Measurements from ENCODE around the gene NBPF1. TPM values are rescaled to one million over a fixed set of nuclear protein-coding genes. Genes with fewer than 3 reads are reported as not detected.
"Not testable (repeated sequence)": the region's sequence is repeated elsewhere in the genome, so short reads cannot be mapped to it uniquely, and the experiment has no call there.

NBPF1 gene
- total RNA-seq = 52.1 to 67.7 TPM (median 58.9 TPM) in 3 replicates
- long read RNA-seq, transcript NBPF1-205 (3 exons, 2,755 nt) = major isoform, 12 of 45 reads
- long read RNA-seq, partial matches to known transcripts = 7 of 45 reads
- long read RNA-seq, other reads (novel, unspliced or antisense) = 25 of 45 reads

GRCh38 chr1:16613185-16614147, at the start of gene NBPF1:
Gene NBPF1 (minus strand): TSS chr1:16613564.
- Mint-ChIP-seq H3K4me1 (ENCODE audit: low read depth) (no peaks in the 10 kb centered on the region), H3K9me3 (ENCODE audit: low read depth) (no peaks in the 10 kb centered on the region), H3K36me3 (ENCODE audit: low read depth) (no peaks in the 10 kb centered on the region)

GRCh38 chr1:16658234-16658633, 44.9 kb upstream of the NBPF1 start:
- H3K36me3 Mint-ChIP-seq (ENCODE audit: low read depth); H3K27me3 Mint-ChIP-seq (ENCODE audit: low read depth): not testable (repeated sequence)

More at GRCh38 chr1:16613185-16614147, at the start of gene NBPF1:
- DNase-seq (ENCODE audit: low spot score) = peak; percentile 100
- peak; percentile 45 for TF ChIP-seq CTCF (IDR thresholded peaks at IDR 0.05)
- Mint-ChIP-seq H3K27me3 (ENCODE audit: low read depth) (no peaks in the 10 kb centered on the region), H3K27ac (ENCODE audit: unreplicated experiment) (no peak within 1 kb of the TSS), H3K4me3 (ENCODE audit: unreplicated experiment) (no peak within 1 kb of the TSS)

GRCh38 chr1:16656981-16657683, 43.8 kb upstream of the NBPF1 start:
- not testable (repeated sequence) for H3K4me1 Mint-ChIP-seq (ENCODE audit: low read depth); H3K4me3 Mint-ChIP-seq (ENCODE audit: unreplicated experiment); H3K27me3 Mint-ChIP-seq (ENCODE audit: low read depth); H3K9me3 Mint-ChIP-seq (ENCODE audit: low read depth); H3K36me3 Mint-ChIP-seq (ENCODE audit: low read depth); H3K27ac Mint-ChIP-seq (ENCODE audit: unreplicated experiment)
- DNase-seq (ENCODE audit: low spot score) = peak; percentile 36

More at GRCh38 chr1:16658234-16658633, 44.9 kb upstream of the NBPF1 start:
- H3K4me3 Mint-ChIP-seq (ENCODE audit: unreplicated experiment); H3K27ac Mint-ChIP-seq (ENCODE audit: unreplicated experiment); H3K9me3 Mint-ChIP-seq (ENCODE audit: low read depth); H3K4me1 Mint-ChIP-seq (ENCODE audit: low read depth): not testable (repeated sequence)
- DNase-seq (ENCODE audit: low spot score) = peak; percentile 38

GRCh38 chr1:16656574-16656973, 43.2 kb upstream of the NBPF1 start:
- not testable (repeated sequence) for H3K27me3 Mint-ChIP-seq (ENCODE audit: low read depth); DNase-seq (ENCODE audit: low spot score); H3K4me1 Mint-ChIP-seq (ENCODE audit: low read depth); H3K27ac Mint-ChIP-seq (ENCODE audit: unreplicated experiment); H3K4me3 Mint-ChIP-seq (ENCODE audit: unreplicated experiment); H3K36me3 Mint-ChIP-seq (ENCODE audit: low read depth); H3K9me3 Mint-ChIP-seq (ENCODE audit: low read depth)

- DNase-seq (ENCODE audit: low spot score); H3K27me3 Mint-ChIP-seq (ENCODE audit: low read depth); H3K9me3 Mint-ChIP-seq (ENCODE audit: low read depth); H3K27ac Mint-ChIP-seq (ENCODE audit: unreplicated experiment); H3K36me3 Mint-ChIP-seq (ENCODE audit: low read depth); H3K4me1 Mint-ChIP-seq (ENCODE audit: low read depth); H3K4me3 Mint-ChIP-seq (ENCODE audit: unreplicated experiment): not testable (repeated sequence)
These were observed 38.2 kb upstream of the NBPF1 start for GRCh38 chr1:16651560-16651959.

GRCh38 chr1:16649960-16650359, 36.6 kb upstream of the NBPF1 start:
- not testable (repeated sequence) for H3K27ac Mint-ChIP-seq (ENCODE audit: unreplicated experiment); H3K9me3 Mint-ChIP-seq (ENCODE audit: low read depth); H3K36me3 Mint-ChIP-seq (ENCODE audit: low read depth); H3K4me1 Mint-ChIP-seq (ENCODE audit: low read depth); H3K27me3 Mint-ChIP-seq (ENCODE audit: low read depth); H3K4me3 Mint-ChIP-seq (ENCODE audit: unreplicated experiment)
- peak; percentile 93 for DNase-seq (ENCODE audit: low spot score)

- H3K4me1 Mint-ChIP-seq (ENCODE audit: low read depth); H3K9me3 Mint-ChIP-seq (ENCODE audit: low read depth); H3K27me3 Mint-ChIP-seq (ENCODE audit: low read depth); H3K27ac Mint-ChIP-seq (ENCODE audit: unreplicated experiment); H3K36me3 Mint-ChIP-seq (ENCODE audit: low read depth); H3K4me3 Mint-ChIP-seq (ENCODE audit: unreplicated experiment): not testable (repeated sequence)
- DNase-seq (ENCODE audit: low spot score) = peak; percentile 94
These were observed 36.0 kb upstream of the NBPF1 start for GRCh38 chr1:16649390-16649789.

- H3K4me1 Mint-ChIP-seq (ENCODE audit: low read depth); H3K27me3 Mint-ChIP-seq (ENCODE audit: low read depth); H3K9me3 Mint-ChIP-seq (ENCODE audit: low read depth); DNase-seq (ENCODE audit: low spot score); H3K27ac Mint-ChIP-seq (ENCODE audit: unreplicated experiment); H3K4me3 Mint-ChIP-seq (ENCODE audit: unreplicated experiment); H3K36me3 Mint-ChIP-seq (ENCODE audit: low read depth): not testable (repeated sequence)
These were observed 35.4 kb upstream of the NBPF1 start for GRCh38 chr1:16648756-16649155.

- H3K36me3 Mint-ChIP-seq (ENCODE audit: low read depth); H3K27me3 Mint-ChIP-seq (ENCODE audit: low read depth); H3K4me3 Mint-ChIP-seq (ENCODE audit: unreplicated experiment); H3K4me1 Mint-ChIP-seq (ENCODE audit: low read depth); H3K27ac Mint-ChIP-seq (ENCODE audit: unreplicated experiment); H3K9me3 Mint-ChIP-seq (ENCODE audit: low read depth): not testable (repeated sequence)
- peak; percentile 47 for DNase-seq (ENCODE audit: low spot score)
These were observed 34.9 kb upstream of the NBPF1 start for GRCh38 chr1:16648250-16648649.

GRCh38 chr1:16647179-16648176, 34.1 kb upstream of the NBPF1 start:
- not testable (repeated sequence) for H3K4me1 Mint-ChIP-seq (ENCODE audit: low read depth); H3K27ac Mint-ChIP-seq (ENCODE audit: unreplicated experiment); H3K27me3 Mint-ChIP-seq (ENCODE audit: low read depth); H3K9me3 Mint-ChIP-seq (ENCODE audit: low read depth); H3K36me3 Mint-ChIP-seq (ENCODE audit: low read depth); H3K4me3 Mint-ChIP-seq (ENCODE audit: unreplicated experiment)
- peak; percentile 57 for DNase-seq (ENCODE audit: low spot score)

- H3K36me3 Mint-ChIP-seq (ENCODE audit: low read depth); H3K27me3 Mint-ChIP-seq (ENCODE audit: low read depth); H3K27ac Mint-ChIP-seq (ENCODE audit: unreplicated experiment); DNase-seq (ENCODE audit: low spot score); H3K4me1 Mint-ChIP-seq (ENCODE audit: low read depth); H3K9me3 Mint-ChIP-seq (ENCODE audit: low read depth); H3K4me3 Mint-ChIP-seq (ENCODE audit: unreplicated experiment): not testable (repeated sequence)
These were observed 33.4 kb upstream of the NBPF1 start for GRCh38 chr1:16646716-16647115.
